Body of pancreas (tissue), 4 donors: ENCODE results near the gene FAHD1. TPM values are rescaled to one million over a fixed set of nuclear protein-coding genes. Genes with fewer than 3 reads are reported as not detected.

Experiments
- ATAC-seq: fragments of 150-250 bp; one replicate; pipeline ENCODE4 v1.9.1; 2016
- DNase-seq, 4 donors: peaks; one replicate each; pipeline ENCODE4 v3.0.0-alpha.2; 2019
- H3K27ac ChIP-seq, 4 donors: fragments of 200-600 bp; sonication (generic); 1 replicate in 3 of 4; 2 replicates in 1 of 4; pipeline versions ENCODE4 v1.5.1 to v1.6.1; 2016 to 2019; ENCODE audit warnings: mild to moderate bottlenecking in 1 of 4, mixed read lengths in 1 of 4, moderate library complexity in 1 of 4
- H3K27me3 ChIP-seq, 2 donors: fragments of 200-600 bp; sonication (generic); one replicate each; pipeline ENCODE4 v1.6.0; 2016; ENCODE audit warnings: mild to moderate bottlenecking in 1 of 2
- H3K36me3 ChIP-seq, 2 donors: fragments of 200-600 bp; sonication (generic); replicated peaks in 1 of 2; 2 replicates each; pipeline ENCODE4 v1.5.1; 2016; ENCODE audit warnings: low read depth in 2 of 2; ENCODE audit not compliant: insufficient read depth in 1 of 2
- H3K4me1 ChIP-seq: fragments of 200-600 bp; sonication (generic); one replicate; pipeline ENCODE4 v1.6.0; 2016
- H3K4me3 ChIP-seq, 2 donors: fragments of 200-600 bp; sonication (generic); 1 replicate in 1 of 2; 2 replicates in 1 of 2; pipeline ENCODE4 v1.5.1; 2016 to 2019
- H3K9me3 ChIP-seq, 3 donors: fragments of 200-600 bp; sonication (generic); 1 replicate in 2 of 3; 2 replicates in 1 of 3; pipeline ENCODE4 v1.5.1; 2016
- CTCF ChIP-seq, 7 experiments: fragments of 450-650 bp in 4 of 7; fragments of 200-600 bp in 3 of 7; sonication (generic) in 3 of 7; IDR thresholded peaks; one replicate each; pipeline ENCODE4 v1.5.1; 2016 to 2019; ENCODE audit warnings: antibody characterized with exemption in 7 of 7
- POLR2A ChIP-seq, 3 donors: fragments of 450-650 bp; IDR thresholded peaks; one replicate each; pipeline ENCODE4 v1.6.1; 2016; ENCODE audit warnings: antibody characterized with exemption in 3 of 3, mild to moderate bottlenecking in 2 of 3
- WGBS, 2 donors: methylation state at CpG; one replicate each; pipeline ENCODE4 v1.1.5; 2017; 5-methylcytosine and 5-hydroxymethylcytosine counted together
- intact Hi-C: fragments of 100-400 bp; cut with DNase I; formaldehyde crosslinking; loops from one replicate; pipeline ENCODE4 v1.15.1; 2023
- total RNA-seq, 2 donors: library from RNA; depleted of rRNA; stranded (reverse); fragments of >200 nt; gene quantifications; one replicate each; pipeline ENCODE4 v1.1.0, GENCODE V29; 2016

FAHD1 gene
- total RNA-seq, 2 donors from 2014 or later = 32.6 to 50.8 TPM

GRCh38 chr16:1818204-1818872 lies 8.7 kb upstream of the FAHD1 start:
- ATAC-seq (no peak), DNase-seq (no peak)
- H3K4me3 ChIP-seq = no peak overlapping the region
- H3K27me3 ChIP-seq = no peaks in the 10 kb centered on the region
- TF ChIP-seq POLR2A (IDR thresholded peaks at IDR 0.05) (no peak), CTCF (IDR thresholded peaks at IDR 0.05) (no peak)
- WGBS, 2 donors = 93 to 97% methylated on average over 7 to 25 of the region's 27 CpGs
- no peaks in the 10 kb centered on the region for H3K9me3 ChIP-seq
- H3K4me1 ChIP-seq = peaks cover 8% of the 10 kb centered on the region
- H3K36me3 ChIP-seq = peaks cover 0 to 8% of the 10 kb centered on the region in 2 donors
- intact Hi-C loops = no loop called here
- H3K27ac ChIP-seq = no peak overlapping the region

- no peak overlapping the region for H3K4me3 ChIP-seq
- H3K27ac ChIP-seq = no peak overlapping the region
- WGBS, 2 donors = 91% methylated on average over 9 to 26 of the region's 35 CpGs
- H3K36me3 ChIP-seq = peaks cover 0 to 8% of the 10 kb centered on the region in 2 donors
- DNase-seq (no peak), ATAC-seq (no peak)
- no peaks in the 10 kb centered on the region for H3K9me3 ChIP-seq
- H3K27me3 ChIP-seq = no peaks in the 10 kb centered on the region
- peaks cover 13% of the 10 kb centered on the region for H3K4me1 ChIP-seq
- TF ChIP-seq CTCF (IDR thresholded peaks at IDR 0.05) (no peak), POLR2A (IDR thresholded peaks at IDR 0.05) (no peak)
- intact Hi-C loops = no loop called here
These were observed 8.0 kb upstream of the FAHD1 start for GRCh38 chr16:1818873-1819525.

GRCh38 chr16:1819611-1820010 lies 7.4 kb upstream of the FAHD1 start:
- no peaks in the 10 kb centered on the region for H3K27me3 ChIP-seq
- H3K36me3 ChIP-seq = peaks cover 0 to 8% of the 10 kb centered on the region in 2 donors
- intact Hi-C loops = no loop called here
- H3K4me1 ChIP-seq = peaks cover 19% of the 10 kb centered on the region
- no peaks in the 10 kb centered on the region for H3K9me3 ChIP-seq
- H3K4me3 ChIP-seq = no peak overlapping the region
- DNase-seq (no peak), ATAC-seq (no peak)
- WGBS, 2 donors = 86 to 92% methylated on average over 12 to 15 of the region's 15 CpGs
- no peak for TF ChIP-seq CTCF (IDR thresholded peaks at IDR 0.05)
- no peak overlapping the region for H3K27ac ChIP-seq

GRCh38 chr16:1820096-1820945 lies 6.7 kb upstream of the FAHD1 start:
- ATAC-seq (no peak), DNase-seq (no peak)
- WGBS, 2 donors = 83 to 85% methylated on average over 19 to 24 of the region's 25 CpGs
- H3K4me1 ChIP-seq = peaks cover 26% of the 10 kb centered on the region
- no peaks in the 10 kb centered on the region for H3K9me3 ChIP-seq
- H3K27me3 ChIP-seq = no peaks in the 10 kb centered on the region
- peaks cover 0 to 8% of the 10 kb centered on the region in 2 donors for H3K36me3 ChIP-seq
- H3K4me3 ChIP-seq = no peak overlapping the region
- intact Hi-C loops = no loop called here
- no peak overlapping the region for H3K27ac ChIP-seq
- TF ChIP-seq POLR2A (IDR thresholded peaks at IDR 0.05) (no peak), CTCF (IDR thresholded peaks at IDR 0.05) (no peak)
